Fibroblast of lung (primary cell): ENCODE results near the gene LCP1. TPM values are rescaled to one million over a fixed set of nuclear protein-coding genes. Genes with fewer than 3 reads are reported as not detected.

ENCODE experiments used
- DNase-seq, 2 donors: peaks; one replicate each; pipeline versions ENCODE4 v3.0.0 to v3.0.0-alpha.2; 2010; ENCODE audit warnings: low read depth in 2 of 2
- H2AFZ ChIP-seq: 2 replicates; pipeline ENCODE4 v1.5.1; 2012; ENCODE audit warnings: low read length, control low read depth, inconsistent platforms
- H3K27ac ChIP-seq: 2 replicates; pipeline ENCODE4 v1.5.1; 2011; ENCODE audit warnings: low read length, control low read depth; ENCODE audit not compliant: insufficient read depth
- H3K27me3 ChIP-seq: 2 replicates; pipeline ENCODE4 v1.5.1; 2011; ENCODE audit warnings: mild to moderate bottlenecking, low read length; ENCODE audit not compliant: control insufficient read depth, insufficient read depth
- H3K36me3 ChIP-seq: 2 replicates; pipeline ENCODE4 v1.5.1; 2011; ENCODE audit warnings: low read length; ENCODE audit not compliant: control insufficient read depth, insufficient read depth
- H3K4me1 ChIP-seq: 2 replicates; pipeline ENCODE4 v1.5.1; 2011; ENCODE audit warnings: low read length; ENCODE audit not compliant: control insufficient read depth, insufficient read depth; ENCODE audit errors: extremely low read depth
- H3K4me2 ChIP-seq: 2 replicates; pipeline ENCODE4 v1.5.1; 2011; ENCODE audit warnings: low read length, control low read depth; ENCODE audit not compliant: insufficient read depth; ENCODE audit errors: extremely low read depth
- H3K4me3 ChIP-seq, 4 experiments: fragments of 200-600 bp in 1 of 4; sonication (generic) in 1 of 4; replicated peaks in 1 of 4; 2 replicates each; pipeline ENCODE4 v1.5.1; 2011 to 2016; ENCODE audit warnings: low read length in 4 of 4, low read depth in 3 of 4, mild to moderate bottlenecking in 3 of 4, control low read depth in 2 of 4, inconsistent platforms in 1 of 4, mixed read lengths in 1 of 4; ENCODE audit not compliant: insufficient read depth in 1 of 4; ENCODE audit errors: control extremely low read depth in 1 of 4
- H3K79me2 ChIP-seq: 2 replicates; pipeline ENCODE4 v1.5.1; 2012; ENCODE audit warnings: mild to moderate bottlenecking, low read length, inconsistent platforms; ENCODE audit not compliant: control insufficient read depth, insufficient read depth
- H3K9ac ChIP-seq: 2 replicates; pipeline ENCODE4 v1.5.1; 2011; ENCODE audit warnings: mild to moderate bottlenecking, low read length, control low read depth; ENCODE audit not compliant: insufficient read depth
- H3K9me3 ChIP-seq: 2 replicates; pipeline ENCODE4 v1.5.1; 2012; ENCODE audit warnings: low read depth, low read length; ENCODE audit not compliant: control insufficient read depth, insufficient read depth
- H4K20me1 ChIP-seq: 2 replicates; pipeline ENCODE4 v1.5.1; 2011; ENCODE audit warnings: low read length; ENCODE audit not compliant: control insufficient read depth, insufficient read depth; ENCODE audit errors: extremely low read depth
- CTCF ChIP-seq, 2 donors: IDR thresholded peaks in 1 of 2; conservative IDR thresholded peaks in 1 of 2; 1 replicate in 1 of 2; 2 replicates in 1 of 2; pipeline ENCODE4 v1.5.1; 2011 to 2012; ENCODE audit warnings: low read length in 2 of 2, control low read depth in 1 of 2, inconsistent platforms in 1 of 2, low read depth in 1 of 2, mild to moderate bottlenecking in 1 of 2
- EZH2 ChIP-seq: IDR thresholded peaks from 2 replicates; pipeline ENCODE4 v1.5.1; 2012; ENCODE audit warnings: low read length, control low read depth, mild to moderate bottlenecking; ENCODE audit errors: missing control alignments
- polyA plus RNA-seq, 2 donors: library from polyadenylated mRNA; depleted of rRNA in 1 of 2; stranded (reverse) in 1 of 2; unstranded in 1 of 2; fragments of >200 nt; gene quantifications; 2 replicates each; pipeline ENCODE4 v1.2.1, GENCODE V29; 2011 to 2012; ENCODE audit warnings: missing spikeins in 1 of 2
- total RNA-seq: library from RNA; depleted of rRNA; stranded (reverse); fragments of >200 nt; gene quantifications from 2 replicates; pipeline ENCODE4 v1.2.1, GENCODE V29; 2014

LCP1 gene
- total and polyA plus RNA-seq, 2 donors (not counting 1 experiment from before 2014, with no cell fraction given), result under 0.01 to 0.06 TPM

GRCh38 chr13:46122304-46122703 lies 59.7 kb downstream of the LCP1 start:
- Histone ChIP-seq H4K20me1 (no peaks in the 10 kb centered on the region), H3K27me3 (peaks cover 3% of the 10 kb centered on the region), H3K79me2 (no peaks in the 10 kb centered on the region), H3K36me3 (no peaks in the 10 kb centered on the region), H3K4me3 (no peak overlapping the region), H3K27ac (no peak overlapping the region), H2AFZ (no peak overlapping the region), H3K9me3 (no peaks in the 10 kb centered on the region), H3K4me1 (no peaks in the 10 kb centered on the region), H3K4me2 (no peak overlapping the region), H3K9ac (no peak overlapping the region)
- no peak for DNase-seq
- TF ChIP-seq EZH2 (no peak), CTCF (conservative IDR thresholded peaks at IDR 0.05 in 1 of 2, IDR thresholded peaks at IDR 0.05 in 1 of 2; ENCODE audit: low read depth in 1 of 2, low read length in 2 of 2) (no peak)

- no peaks in the 10 kb centered on the region for H3K79me2 ChIP-seq
- H3K27me3 ChIP-seq, result peaks cover 3% of the 10 kb centered on the region
- no peak for DNase-seq
- no peak overlapping the region for H2AFZ ChIP-seq
- H3K36me3 ChIP-seq, result no peaks in the 10 kb centered on the region
- no peaks in the 10 kb centered on the region for H4K20me1 ChIP-seq
- no peaks in the 10 kb centered on the region for H3K4me1 ChIP-seq
- TF ChIP-seq EZH2 (no peak), CTCF (conservative IDR thresholded peaks at IDR 0.05 in 1 of 2, IDR thresholded peaks at IDR 0.05 in 1 of 2; ENCODE audit: low read depth in 1 of 2, low read length in 2 of 2) (no peak)
- H3K27ac ChIP-seq, result no peak overlapping the region
- no peak overlapping the region for H3K4me2 ChIP-seq
- H3K4me3 ChIP-seq, result no peak overlapping the region
- no peaks in the 10 kb centered on the region for H3K9me3 ChIP-seq
- no peak overlapping the region for H3K9ac ChIP-seq
Observed at GRCh38 chr13:46121597-46122163, 60.3 kb downstream of the LCP1 start.

GRCh38 chr13:46121033-46121432 lies 60.9 kb downstream of the LCP1 start:
- no peak overlapping the region for H3K27ac ChIP-seq
- no peak overlapping the region for H3K9ac ChIP-seq
- no peak overlapping the region for H3K4me3 ChIP-seq
- no peaks in the 10 kb centered on the region for H3K79me2 ChIP-seq
- H3K9me3 ChIP-seq, result no peaks in the 10 kb centered on the region
- H2AFZ ChIP-seq, result no peak overlapping the region
- no peak for TF ChIP-seq EZH2
- TF ChIP-seq CTCF (conservative IDR thresholded peaks at IDR 0.05 in 1 of 2, IDR thresholded peaks at IDR 0.05 in 1 of 2; ENCODE audit: low read depth in 1 of 2, low read length in 2 of 2), result no peak
- H3K4me1 ChIP-seq, result no peaks in the 10 kb centered on the region
- H4K20me1 ChIP-seq, result no peaks in the 10 kb centered on the region
- H3K27me3 ChIP-seq, result peaks cover 3% of the 10 kb centered on the region
- no peak overlapping the region for H3K4me2 ChIP-seq
- no peaks in the 10 kb centered on the region for H3K36me3 ChIP-seq
- no peak for DNase-seq
